Upper lobe of left lung (tissue), 4 donors: Measurements from ENCODE around the gene PRKRA.

Experiments used
- EP300 ChIP-seq, 4 donors: sonication (generic); formaldehyde crosslinking; IDR thresholded peaks; one replicate each; pipeline ENCODE4 v1.5.1; 2017; ENCODE audit warnings: antibody characterized with exemption in 4 of 4, control low read depth in 2 of 4
- TF ChIP-seq, protein P1 (sequence below), 6 experiments: fragments of 450-650 bp in 4 of 6; fragments of 200-600 bp in 2 of 6; sonication (generic) in 2 of 6; IDR thresholded peaks; one replicate each; pipeline ENCODE4 v1.5.1; 2016 to 2019; ENCODE audit warnings: antibody characterized with exemption in 6 of 6

DNA sequence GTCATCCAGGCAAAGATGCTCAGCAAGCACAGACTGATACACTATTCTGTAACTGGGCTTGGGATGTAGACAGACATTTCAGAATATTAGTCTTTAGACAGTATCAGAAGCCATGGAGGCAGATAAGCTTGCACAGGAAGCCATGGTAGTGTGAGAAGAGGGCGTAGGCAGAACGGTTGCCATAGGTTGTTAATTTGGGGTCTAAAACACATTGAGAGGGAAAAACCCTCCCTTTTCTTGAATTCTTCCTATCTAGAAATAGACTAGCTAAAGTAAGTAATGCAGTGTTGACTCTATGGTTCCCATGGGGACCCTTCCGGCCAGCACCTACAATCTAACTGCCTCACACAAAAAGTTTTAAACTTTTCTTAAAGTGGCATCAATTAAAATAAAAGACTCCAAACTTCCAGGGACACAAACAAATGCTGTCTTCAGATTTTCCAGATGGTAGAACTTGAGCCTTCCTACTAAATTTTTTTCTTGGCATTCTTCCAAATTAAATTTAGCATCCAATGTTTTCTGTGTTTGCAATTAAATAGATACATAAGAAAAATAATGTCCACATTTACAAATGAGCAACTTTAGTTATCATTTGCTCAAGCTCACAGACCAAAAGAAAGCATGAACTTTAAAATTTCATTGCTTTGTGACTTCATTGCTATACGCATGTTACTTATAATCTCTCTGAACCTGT is 1.9 kb downstream of the PRKRA start:
- TF ChIP-seq, protein P1, sequence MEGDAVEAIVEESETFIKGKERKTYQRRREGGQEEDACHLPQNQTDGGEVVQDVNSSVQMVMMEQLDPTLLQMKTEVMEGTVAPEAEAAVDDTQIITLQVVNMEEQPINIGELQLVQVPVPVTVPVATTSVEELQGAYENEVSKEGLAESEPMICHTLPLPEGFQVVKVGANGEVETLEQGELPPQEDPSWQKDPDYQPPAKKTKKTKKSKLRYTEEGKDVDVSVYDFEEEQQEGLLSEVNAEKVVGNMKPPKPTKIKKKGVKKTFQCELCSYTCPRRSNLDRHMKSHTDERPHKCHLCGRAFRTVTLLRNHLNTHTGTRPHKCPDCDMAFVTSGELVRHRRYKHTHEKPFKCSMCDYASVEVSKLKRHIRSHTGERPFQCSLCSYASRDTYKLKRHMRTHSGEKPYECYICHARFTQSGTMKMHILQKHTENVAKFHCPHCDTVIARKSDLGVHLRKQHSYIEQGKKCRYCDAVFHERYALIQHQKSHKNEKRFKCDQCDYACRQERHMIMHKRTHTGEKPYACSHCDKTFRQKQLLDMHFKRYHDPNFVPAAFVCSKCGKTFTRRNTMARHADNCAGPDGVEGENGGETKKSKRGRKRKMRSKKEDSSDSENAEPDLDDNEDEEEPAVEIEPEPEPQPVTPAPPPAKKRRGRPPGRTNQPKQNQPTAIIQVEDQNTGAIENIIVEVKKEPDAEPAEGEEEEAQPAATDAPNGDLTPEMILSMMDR (IDR thresholded peaks at IDR 0.05): no peak
- TF ChIP-seq EP300 (IDR thresholded peaks at IDR 0.05): no peak
